ENCODE data around the gene EPG5. TPM values are rescaled to one million over a fixed set of nuclear protein-coding genes. Genes with fewer than 3 reads are reported as not detected.

The EPG5 gene
- total RNA-seq, 1 donor from 2014 or later: 18.2 TPM

DNA sequence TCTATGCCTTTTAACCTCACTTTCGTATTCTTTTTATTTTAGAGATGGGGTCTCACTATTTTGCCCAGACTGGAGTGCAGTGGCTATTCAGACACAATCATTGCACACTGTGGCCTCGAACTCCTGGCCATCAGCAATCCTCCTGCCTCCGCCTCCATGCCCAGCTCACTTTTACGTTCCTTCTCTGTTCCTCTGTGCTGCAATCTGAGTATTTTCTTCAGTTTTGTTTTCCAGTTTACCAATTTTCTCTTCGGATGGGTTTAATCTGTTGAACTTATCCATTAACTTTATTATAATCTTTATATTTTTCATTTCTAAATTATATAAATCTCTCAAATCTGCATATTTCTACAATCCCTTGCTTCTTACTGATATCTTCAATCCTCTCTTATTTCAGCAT, 103.0 kb downstream of the EPG5 start:
- Histone ChIP-seq H3K9me3 (replicated peaks) (no peaks in the 10 kb centered on the region), H3K27me3 (ENCODE audit: low read depth) (no peaks in the 10 kb centered on the region), H3K4me3 (no peak overlapping the region), H3K36me3 (peaks cover 88% of the 10 kb centered on the region), H3K27ac (replicated peaks) (no peak overlapping the region), H3K4me1 (peaks cover 7% of the 10 kb centered on the region)
- intact Hi-C loops (cut with micrococcal nuclease): no loop called here
- DNase-seq: no peak
- TF ChIP-seq, protein P1, sequence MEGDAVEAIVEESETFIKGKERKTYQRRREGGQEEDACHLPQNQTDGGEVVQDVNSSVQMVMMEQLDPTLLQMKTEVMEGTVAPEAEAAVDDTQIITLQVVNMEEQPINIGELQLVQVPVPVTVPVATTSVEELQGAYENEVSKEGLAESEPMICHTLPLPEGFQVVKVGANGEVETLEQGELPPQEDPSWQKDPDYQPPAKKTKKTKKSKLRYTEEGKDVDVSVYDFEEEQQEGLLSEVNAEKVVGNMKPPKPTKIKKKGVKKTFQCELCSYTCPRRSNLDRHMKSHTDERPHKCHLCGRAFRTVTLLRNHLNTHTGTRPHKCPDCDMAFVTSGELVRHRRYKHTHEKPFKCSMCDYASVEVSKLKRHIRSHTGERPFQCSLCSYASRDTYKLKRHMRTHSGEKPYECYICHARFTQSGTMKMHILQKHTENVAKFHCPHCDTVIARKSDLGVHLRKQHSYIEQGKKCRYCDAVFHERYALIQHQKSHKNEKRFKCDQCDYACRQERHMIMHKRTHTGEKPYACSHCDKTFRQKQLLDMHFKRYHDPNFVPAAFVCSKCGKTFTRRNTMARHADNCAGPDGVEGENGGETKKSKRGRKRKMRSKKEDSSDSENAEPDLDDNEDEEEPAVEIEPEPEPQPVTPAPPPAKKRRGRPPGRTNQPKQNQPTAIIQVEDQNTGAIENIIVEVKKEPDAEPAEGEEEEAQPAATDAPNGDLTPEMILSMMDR (IDR thresholded peaks at IDR 0.05; ENCODE audit: borderline replicate concordance): no peak

DNA sequence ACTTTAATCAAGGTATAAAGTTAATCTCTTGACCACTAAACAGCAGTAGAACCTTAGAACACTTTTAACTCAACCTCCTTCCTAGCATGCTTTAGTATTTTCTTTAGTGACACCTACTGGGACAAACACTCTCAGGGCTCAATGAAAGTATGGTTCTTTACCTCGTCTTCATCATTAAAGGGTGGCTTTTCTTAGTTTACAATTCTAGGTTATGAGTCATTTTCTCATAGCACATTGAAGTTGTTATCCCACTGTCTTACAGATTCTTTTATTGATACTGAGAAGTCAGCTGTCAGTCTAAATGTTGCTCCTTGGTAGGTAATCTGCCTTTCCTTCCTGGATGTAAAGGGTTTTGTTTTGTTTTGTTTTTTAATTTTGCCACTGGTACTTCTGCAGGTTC, 103.7 kb downstream of the EPG5 start:
- Histone ChIP-seq H3K27me3 (ENCODE audit: low read depth) (no peaks in the 10 kb centered on the region), H3K4me3 (no peak overlapping the region), H3K4me1 (peaks cover 7% of the 10 kb centered on the region), H3K9me3 (replicated peaks) (no peaks in the 10 kb centered on the region), H3K27ac (replicated peaks) (no peak overlapping the region), H3K36me3 (peaks cover 90% of the 10 kb centered on the region)
- intact Hi-C loops (cut with micrococcal nuclease): no loop called here
- no peak for DNase-seq
- TF ChIP-seq, protein P1 (IDR thresholded peaks at IDR 0.05; ENCODE audit: borderline replicate concordance): no peak

DNA sequence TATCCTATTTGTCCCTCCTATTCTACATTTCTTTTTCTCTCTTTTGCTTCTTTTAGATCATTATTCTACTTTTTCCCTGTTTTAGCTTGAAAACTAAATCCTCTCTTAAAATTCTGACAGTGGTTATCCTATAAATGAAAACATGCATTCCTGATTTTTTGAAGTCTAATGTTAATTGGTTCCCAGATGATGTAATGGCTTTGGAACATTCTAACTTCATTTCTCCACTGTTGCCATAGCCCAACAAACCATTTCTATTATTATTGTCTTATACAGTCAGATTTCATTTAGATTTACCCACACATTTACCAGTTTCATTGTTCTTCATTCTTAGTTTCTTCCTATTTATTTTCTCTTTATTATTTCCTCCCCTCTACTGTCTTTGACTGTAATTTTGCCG, 105.2 kb downstream of the EPG5 start:
- DNase-seq: no peak
- TF ChIP-seq, protein P1 (IDR thresholded peaks at IDR 0.05; ENCODE audit: borderline replicate concordance): no peak
- Histone ChIP-seq H3K9me3 (replicated peaks) (no peaks in the 10 kb centered on the region), H3K4me1 (peaks cover 7% of the 10 kb centered on the region), H3K27me3 (ENCODE audit: low read depth) (no peaks in the 10 kb centered on the region), H3K36me3 (peaks cover 90% of the 10 kb centered on the region), H3K27ac (replicated peaks) (no peak overlapping the region), H3K4me3 (no peak overlapping the region)
- intact Hi-C loops (cut with micrococcal nuclease): no loop called here

DNA sequence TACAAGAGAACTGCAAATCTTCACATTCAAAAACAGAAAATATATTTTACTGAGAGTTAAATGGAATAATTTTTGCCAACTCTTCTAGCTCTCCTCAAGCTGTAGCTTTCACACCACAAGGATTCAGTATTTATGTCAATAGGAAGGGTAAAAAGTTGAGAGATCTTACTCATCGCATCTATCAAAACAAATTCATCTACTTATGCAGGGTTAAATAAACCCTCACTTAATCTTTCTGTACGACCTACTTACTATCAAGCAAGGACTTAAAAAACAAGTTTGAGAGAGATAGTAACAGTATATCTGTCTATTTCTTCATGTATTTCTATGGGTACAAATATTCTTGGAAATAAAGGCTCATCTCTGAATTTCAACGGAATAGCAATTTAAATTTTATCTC, 106.2 kb downstream of the EPG5 start:
- Histone ChIP-seq H3K27ac (replicated peaks) (no peak overlapping the region), H3K36me3 (peaks cover 90% of the 10 kb centered on the region), H3K4me1 (no peaks in the 10 kb centered on the region), H3K4me3 (no peak overlapping the region), H3K9me3 (replicated peaks) (no peaks in the 10 kb centered on the region), H3K27me3 (ENCODE audit: low read depth) (no peaks in the 10 kb centered on the region)
- TF ChIP-seq, protein P1 (IDR thresholded peaks at IDR 0.05; ENCODE audit: borderline replicate concordance): no peak
- DNase-seq: no peak
- intact Hi-C loops (cut with micrococcal nuclease): no loop called here

DNA sequence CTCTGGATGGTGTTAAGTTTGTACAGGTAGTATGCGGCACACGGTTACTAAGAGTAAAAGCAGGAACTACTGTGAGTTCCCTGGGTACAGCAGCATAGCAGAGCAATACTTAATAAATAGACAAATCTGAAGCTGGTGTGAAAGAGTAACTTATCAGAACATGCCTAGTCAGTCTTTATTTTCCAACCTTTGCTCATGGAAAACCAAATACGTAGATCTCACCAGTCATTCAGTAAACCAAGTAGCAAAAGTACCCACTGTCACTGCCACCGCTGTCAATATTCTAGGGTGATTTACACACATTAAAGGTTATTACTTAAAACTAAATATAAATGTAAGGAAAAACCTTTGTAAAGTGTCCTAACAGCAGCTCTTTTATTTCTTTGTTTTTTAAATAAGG, 106.6 kb downstream of the EPG5 start:
- Histone ChIP-seq H3K4me3 (no peak overlapping the region), H3K9me3 (replicated peaks) (no peaks in the 10 kb centered on the region), H3K27ac (replicated peaks) (no peak overlapping the region), H3K4me1 (no peaks in the 10 kb centered on the region), H3K36me3 (peaks cover 90% of the 10 kb centered on the region), H3K27me3 (ENCODE audit: low read depth) (no peaks in the 10 kb centered on the region)
- TF ChIP-seq, protein P1 (IDR thresholded peaks at IDR 0.05; ENCODE audit: borderline replicate concordance): no peak
- intact Hi-C loops (cut with micrococcal nuclease): no loop called here
- DNase-seq: no peak

DNA sequence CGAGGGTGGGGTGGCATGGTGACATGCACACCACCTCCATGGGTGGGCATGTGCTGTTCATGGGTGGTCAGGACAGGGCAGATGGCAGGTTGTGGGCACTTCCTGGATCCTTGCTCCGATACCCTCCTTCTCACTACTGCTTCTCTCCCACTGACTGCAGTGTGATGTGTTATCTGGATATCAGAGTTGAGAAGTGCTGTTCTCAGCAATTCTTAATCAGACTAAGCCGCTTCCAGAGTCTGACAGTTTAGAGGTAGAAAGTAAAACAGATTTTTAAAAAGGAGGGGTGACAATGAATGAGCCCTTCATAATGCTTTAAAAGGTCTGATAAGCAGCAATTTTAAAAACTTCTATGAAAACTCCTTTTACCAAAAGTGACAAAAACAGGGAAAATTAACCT, 107.8 kb downstream of the EPG5 start:
- no peak overlapping the region for H3K4me3 ChIP-seq
- DNase-seq: no peak
- H3K27ac ChIP-seq (replicated peaks): no peak overlapping the region
- intact Hi-C loops (cut with micrococcal nuclease): no loop called here
- H3K9me3 ChIP-seq (replicated peaks): no peaks in the 10 kb centered on the region
- H3K36me3 ChIP-seq: peaks cover 90% of the 10 kb centered on the region
- H3K4me1 ChIP-seq: no peaks in the 10 kb centered on the region
- TF ChIP-seq, protein P1 (IDR thresholded peaks at IDR 0.05; ENCODE audit: borderline replicate concordance): no peak
- no peaks in the 10 kb centered on the region for H3K27me3 ChIP-seq (ENCODE audit: low read depth)

Measured in left ventricle myocardium inferior (tissue), 1 donor.